ENCODE results near the gene DRD5. TPM values are rescaled to one million over a fixed set of nuclear protein-coding genes. Genes with fewer than 3 reads are reported as not detected.

The DRD5 gene
- total and polyA plus RNA-seq, 9 of the 15 experiments (the other 6 are each of a cell fraction or from before 2014, with no cell fraction given), result not detected

- H2AFZ ChIP-seq (ENCODE audit: low read depth, low read length), result no peak overlapping the region
- no peaks in the 10 kb centered on the region for H3K36me3 ChIP-seq (ENCODE audit: control insufficient read depth, insufficient read depth, low read length)
- H3K4me2 ChIP-seq (ENCODE audit: insufficient read depth, low read length), result no peak overlapping the region
- intact Hi-C loops (cut with micrococcal nuclease) (no loop called here), in situ Hi-C loops (cut with MboI) (no loop called here)
- H3K27me3 ChIP-seq (ENCODE audit: control insufficient read depth in 2 of 2, insufficient read depth in 2 of 2, low read length in 2 of 2), result no peaks in the 10 kb centered on the region
- ATAC-seq, result no peak
- WGBS (ENCODE audit: insufficient coverage, low coverage, missing lambda C conversion rate), result 32% methylated on average over 20 of the region's 32 CpGs
- no peaks in the 10 kb centered on the region for H3K4me1 ChIP-seq (replicated peaks in 1 of 2; ENCODE audit: control insufficient read depth in 2 of 2, insufficient read depth in 2 of 2, low read length in 2 of 2)
- CTCF ChIA-PET (ENCODE audit: low intra/inter-chr PET ratio), result no interaction called here
- POLR2A ChIA-PET, result no interaction called here
- no peaks in the 10 kb centered on the region for H3K79me2 ChIP-seq (ENCODE audit: control insufficient read depth, insufficient read depth, low read length)
- BruUV-seq (replicated peaks), result no TSS peak
- no peaks in the 10 kb centered on the region for H3K9me1 ChIP-seq (ENCODE audit: control insufficient read depth, insufficient read depth, low read length)
- H3K27ac ChIP-seq (ENCODE audit: extremely low read depth, low read depth, low read length), result no peak overlapping the region
- H3K4me3 ChIP-seq, result no peak overlapping the region
- no peaks in the 10 kb centered on the region for H4K20me1 ChIP-seq (replicated peaks; ENCODE audit: control insufficient read depth, insufficient read depth, low read length)
- DNase-seq (ENCODE audit: extremely low read depth in 1 of 4, low spot score in 3 of 4), result no peak
- TF ChIP-seq PHB (CRISPR knock-in tag; IDR thresholded peaks at IDR 0.05), result no peak
- TF ChIP-seq HOMEZ (CRISPR knock-in tag; IDR thresholded peaks at IDR 0.05), result no peak
- TF ChIP-seq FOSL1 (tag; conservative IDR thresholded peaks at IDR 0.05), result no peak
- no peak for TF ChIP-seq HIVEP1 (CRISPR knock-in tag; IDR thresholded peaks at IDR 0.05)
- no peak for TF ChIP-seq ZFP30 (CRISPR knock-in tag; IDR thresholded peaks at IDR 0.05; ENCODE audit: borderline replicate concordance)
- no peak for TF ChIP-seq RCOR1 (IDR thresholded peaks at IDR 0.05; ENCODE audit: borderline replicate concordance in 1 of 2, low read depth in 2 of 2, low read length in 2 of 2)
- no peak for TF ChIP-seq NRF1 (conservative IDR thresholded peaks at IDR 0.05 in 1 of 2, IDR thresholded peaks at IDR 0.05 in 1 of 2)
- TF ChIP-seq HSF4 (CRISPR knock-in tag; IDR thresholded peaks at IDR 0.05; ENCODE audit: borderline replicate concordance), result no peak
- TF ChIP-seq TEAD4 (IDR thresholded peaks at IDR 0.05; ENCODE audit: low read length), result no peak
- TF ChIP-seq TEAD4 (CRISPR knock-in tag; IDR thresholded peaks at IDR 0.05; ENCODE audit: borderline replicate concordance), result no peak
- no peak for TF ChIP-seq E2F4 (CRISPR knock-in tag; IDR thresholded peaks at IDR 0.05; ENCODE audit: low read depth)
- no peak for TF ChIP-seq ZBTB26 (CRISPR knock-in tag; IDR thresholded peaks at IDR 0.05)
- no peak for TF ChIP-seq RBBP5 (IDR thresholded peaks at IDR 0.05; ENCODE audit: borderline replicate concordance, insufficient read depth, low read length, poor library complexity, severe bottlenecking)
- TF ChIP-seq EHMT2 (IDR thresholded peaks at IDR 0.05), result no peak
- no peak for TF ChIP-seq FOS (IDR thresholded peaks at IDR 0.05; ENCODE audit: extremely low read depth, insufficient read length)
- no peak for TF ChIP-seq ZNF146 (CRISPR knock-in tag; IDR thresholded peaks at IDR 0.05; ENCODE audit: unreplicated experiment)
- no peak for FAIRE-seq
- no peaks in the 10 kb centered on the region for H3K9me3 ChIP-seq (replicated peaks; ENCODE audit: control insufficient read depth, insufficient read depth, low read depth, low read length)
- H3K9ac ChIP-seq (ENCODE audit: insufficient read depth in 1 of 2, low read depth in 2 of 2, low read length in 2 of 2), result no peak overlapping the region
These were observed 22.7 kb upstream of the DRD5 start for GRCh38 chr4:9758641-9759317.
